ENCODE results near the gene FASLG. TPM values are rescaled to one million over a fixed set of nuclear protein-coding genes. Genes with fewer than 3 reads are reported as not detected.

Gene FASLG
- total RNA-seq, 1 experiment from 2014 or later = not detected

- H3K27me3 ChIP-seq (replicated peaks; ENCODE audit: insufficient read depth, low read depth, low read length, poor library complexity) = no peaks in the 10 kb centered on the region
- BruUV-seq (replicated peaks) = no TSS peak
- H3K36me3 ChIP-seq (ENCODE audit: insufficient read depth, low read length, poor library complexity, severe bottlenecking) = no peaks in the 10 kb centered on the region
- intact Hi-C loops (cut with micrococcal nuclease; ENCODE audit: unreplicated experiment) = loop anchor here (10.0 kb wide), 2 partner anchors 179 to 709 kb away; partner anchors contain the start of gene SUCO
- H3K27ac ChIP-seq (ENCODE audit: low read depth, low read length, poor library complexity, severe bottlenecking) = no peak overlapping the region
- no peak overlapping the region for H3K4me3 ChIP-seq (ENCODE audit: low read depth, low read length, poor library complexity, severe bottlenecking)
- ChIA-PET POLR2A (ENCODE audit: low non-redundant PET) (no interaction called here), CTCF (no interaction called here)
- no peaks in the 10 kb centered on the region for H3K9me3 ChIP-seq (ENCODE audit: low read depth, low read length, poor library complexity, severe bottlenecking)
- no peaks in the 10 kb centered on the region for H3K4me1 ChIP-seq (ENCODE audit: insufficient read depth, low read length, poor library complexity, severe bottlenecking)
- DNase-seq (ENCODE audit: low spot score) = no peak
- TF ChIP-seq EZH2 (IDR thresholded peaks at IDR 0.05; ENCODE audit: borderline replicate concordance, low read depth, low read length, poor library complexity, severe bottlenecking) (no peak), CTCF (conservative IDR thresholded peaks at IDR 0.05; ENCODE audit: low read depth, low read length) (no peak)
Observed at GRCh38 chr1:172713466-172713865, 54.6 kb downstream of the FASLG start.

Other genes with a start within 250 kb of the FASLG start
- not detected in 2 replicates for gene C1orf105, start 238.4 kb upstream of the FASLG start, total RNA-seq (2021)
- gene PIGC, start 215.0 kb upstream of the FASLG start, total RNA-seq (2021) = 21.0 and 23.6 TPM in 2 replicates
- 32.9 and 35.1 TPM in 2 replicates for gene SUCO, start 126.0 kb upstream of the FASLG start, total RNA-seq (2021)